Activated T-helper 1 cell treated with anti-CD3 and anti-CD28 coated beads, Interleukin-2, amount 50 U/mL, for 16 hours (primary cell): ENCODE measurements around the gene CDA.

Experiments
- DNase-seq, 2 donors: peaks; one replicate each; pipeline ENCODE4 v3.0.0-alpha.2; 2020; ENCODE audit warnings: low read depth in 1 of 2, low spot score in 1 of 2

CDA gene

DNA sequence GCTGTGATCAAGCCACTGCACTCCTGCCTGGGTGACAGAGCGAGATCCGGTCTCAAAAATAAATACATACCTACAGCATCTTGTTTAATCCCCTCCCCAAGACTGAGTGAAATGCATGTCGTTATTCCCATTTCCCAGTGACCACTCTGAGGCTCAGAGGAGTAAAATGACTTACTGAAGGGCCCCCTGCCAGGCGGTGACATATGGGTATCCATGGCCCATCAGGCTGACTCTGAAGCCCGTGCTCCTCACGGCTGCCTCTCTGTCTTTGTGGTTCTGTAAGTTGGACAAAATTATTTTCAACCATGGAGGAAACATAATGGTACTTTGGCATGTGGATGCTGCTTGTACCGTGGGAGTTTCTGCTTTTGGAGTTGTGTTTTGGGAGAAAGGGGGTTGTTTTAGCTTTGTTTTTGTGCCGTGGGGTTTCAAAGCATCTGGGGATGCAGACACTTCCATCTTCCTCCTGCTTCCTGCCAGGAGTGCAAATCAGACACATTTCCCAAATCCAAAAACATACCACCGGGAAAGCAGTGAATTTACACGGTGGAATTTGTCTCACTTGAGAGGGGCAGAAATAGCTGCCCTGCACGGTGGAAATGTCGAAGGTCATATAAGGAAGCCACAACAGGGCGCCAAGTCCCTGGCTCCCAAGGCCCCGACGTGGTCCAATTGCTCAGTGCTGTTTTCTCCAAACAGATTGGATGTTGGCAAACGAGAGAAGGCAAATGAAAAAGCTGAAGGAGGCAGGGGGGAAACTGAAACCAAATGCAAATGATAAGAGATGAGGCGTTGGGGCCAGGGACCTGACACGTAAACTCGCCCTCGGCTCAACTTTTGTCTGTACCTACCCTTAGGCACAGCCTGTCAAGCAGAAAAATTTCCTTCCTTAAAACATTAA, 27.3 kb downstream of the CDA start:
- no peak for DNase-seq

DNA sequence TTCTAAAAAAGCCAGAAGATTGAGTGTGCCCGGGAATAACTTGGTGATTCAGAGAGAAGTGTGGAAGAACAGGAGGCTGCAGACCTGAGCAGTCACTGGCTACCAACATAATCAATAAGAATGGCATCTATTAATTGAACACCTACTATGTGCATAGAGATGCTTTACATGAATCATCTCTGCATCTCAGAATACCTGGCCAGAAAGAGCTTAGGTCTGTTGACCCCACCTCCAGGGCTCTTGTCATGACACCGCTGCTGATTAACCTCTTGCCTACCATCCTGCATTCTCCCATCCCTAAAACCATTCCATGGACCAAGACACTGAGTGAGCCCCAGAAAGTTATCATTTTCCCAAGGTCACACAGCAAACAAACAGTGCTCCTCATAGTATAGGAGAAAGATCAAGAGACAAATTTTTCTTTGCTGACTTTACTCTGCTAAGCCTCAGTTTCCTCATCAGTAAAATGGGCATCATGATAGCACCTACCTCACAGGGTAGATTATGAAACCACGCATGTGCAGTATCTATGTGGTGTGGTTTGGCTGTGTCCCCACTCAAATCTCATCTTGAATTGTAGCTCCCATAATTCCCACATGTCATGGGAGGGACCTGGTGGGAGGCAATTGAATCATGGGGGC, 28.1 kb downstream of the CDA start:
- no peak for DNase-seq

DNA sequence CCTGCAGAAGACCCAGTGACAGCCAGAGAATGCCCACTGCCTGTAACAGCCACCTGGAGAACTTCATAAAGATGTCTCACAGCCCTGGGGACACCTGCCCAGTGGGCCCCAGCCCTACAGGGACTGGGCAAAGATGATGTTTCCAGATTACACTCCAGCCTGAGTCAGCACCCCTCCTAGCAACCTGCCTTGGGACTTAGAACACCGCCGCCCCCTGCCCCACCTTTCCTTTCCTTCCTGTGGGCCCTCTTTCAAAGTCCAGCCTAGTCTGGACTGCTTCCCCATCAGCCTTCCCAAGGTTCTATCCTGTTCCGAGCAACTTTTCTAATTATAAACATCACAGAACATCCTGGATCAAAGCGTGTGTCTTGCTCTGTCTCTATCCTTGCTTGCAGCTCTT, 29.7 kb downstream of the CDA start:
- no peak for DNase-seq

DNA sequence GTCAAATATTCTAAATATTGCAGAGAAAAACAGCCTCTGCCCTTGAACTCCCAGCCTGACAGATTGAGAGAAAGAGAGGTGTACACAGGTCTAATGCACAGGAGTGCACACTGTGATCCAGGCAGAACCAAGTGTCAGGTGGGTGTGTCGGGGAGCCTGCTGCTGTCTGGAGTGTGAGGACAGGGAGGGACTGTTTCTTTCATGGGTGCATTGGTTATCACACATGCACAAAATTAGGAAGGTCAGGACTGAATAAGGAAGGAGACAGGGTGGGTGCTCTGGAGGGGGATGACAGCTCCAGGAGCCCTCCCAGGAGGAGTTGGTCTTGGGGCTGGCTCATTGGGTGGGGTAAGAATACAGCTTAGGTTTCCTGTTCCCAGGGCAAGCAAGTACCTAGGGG, 31.1 kb downstream of the CDA start:
- no peak for DNase-seq

DNA sequence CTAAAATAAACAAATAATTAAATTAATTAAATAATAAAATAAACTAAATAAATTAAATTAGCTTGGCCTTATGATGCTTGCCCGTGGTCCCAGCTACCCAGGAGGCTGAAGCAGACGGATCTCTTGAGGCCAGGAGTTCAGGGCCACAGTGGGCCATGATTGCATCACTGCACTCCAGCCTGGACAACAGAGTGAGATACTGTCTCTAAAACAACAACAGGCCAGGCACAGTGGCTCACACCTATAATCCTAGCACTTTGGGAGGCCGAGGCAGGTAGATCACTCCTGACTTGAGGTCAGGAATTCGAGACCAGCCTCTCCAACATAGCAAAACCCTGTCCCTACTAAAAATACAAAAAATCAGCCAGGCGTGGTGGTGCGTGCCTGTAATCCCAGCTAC, 32.1 kb downstream of the CDA start:
- no peak for DNase-seq

DNA sequence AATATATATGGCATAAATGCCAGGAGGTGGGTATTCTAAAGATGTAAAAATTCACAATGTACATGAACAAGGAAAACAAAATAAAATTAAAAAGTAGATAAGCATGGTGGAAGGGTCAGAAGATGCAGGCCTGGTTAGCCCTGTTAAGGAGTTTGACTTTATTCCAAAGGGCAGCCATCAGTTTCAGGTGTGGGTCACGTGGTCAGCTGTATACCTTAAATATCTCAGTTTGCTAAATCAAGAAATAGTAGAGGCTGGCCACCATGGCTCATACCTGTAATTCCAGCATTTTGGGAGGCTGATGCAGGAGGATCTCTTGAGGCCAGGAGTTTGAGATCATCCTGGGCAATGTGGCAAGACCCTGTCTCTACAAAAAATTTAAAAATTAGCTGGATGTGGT, 35.8 kb downstream of the CDA start:
- DNase-seq = no peak

DNA sequence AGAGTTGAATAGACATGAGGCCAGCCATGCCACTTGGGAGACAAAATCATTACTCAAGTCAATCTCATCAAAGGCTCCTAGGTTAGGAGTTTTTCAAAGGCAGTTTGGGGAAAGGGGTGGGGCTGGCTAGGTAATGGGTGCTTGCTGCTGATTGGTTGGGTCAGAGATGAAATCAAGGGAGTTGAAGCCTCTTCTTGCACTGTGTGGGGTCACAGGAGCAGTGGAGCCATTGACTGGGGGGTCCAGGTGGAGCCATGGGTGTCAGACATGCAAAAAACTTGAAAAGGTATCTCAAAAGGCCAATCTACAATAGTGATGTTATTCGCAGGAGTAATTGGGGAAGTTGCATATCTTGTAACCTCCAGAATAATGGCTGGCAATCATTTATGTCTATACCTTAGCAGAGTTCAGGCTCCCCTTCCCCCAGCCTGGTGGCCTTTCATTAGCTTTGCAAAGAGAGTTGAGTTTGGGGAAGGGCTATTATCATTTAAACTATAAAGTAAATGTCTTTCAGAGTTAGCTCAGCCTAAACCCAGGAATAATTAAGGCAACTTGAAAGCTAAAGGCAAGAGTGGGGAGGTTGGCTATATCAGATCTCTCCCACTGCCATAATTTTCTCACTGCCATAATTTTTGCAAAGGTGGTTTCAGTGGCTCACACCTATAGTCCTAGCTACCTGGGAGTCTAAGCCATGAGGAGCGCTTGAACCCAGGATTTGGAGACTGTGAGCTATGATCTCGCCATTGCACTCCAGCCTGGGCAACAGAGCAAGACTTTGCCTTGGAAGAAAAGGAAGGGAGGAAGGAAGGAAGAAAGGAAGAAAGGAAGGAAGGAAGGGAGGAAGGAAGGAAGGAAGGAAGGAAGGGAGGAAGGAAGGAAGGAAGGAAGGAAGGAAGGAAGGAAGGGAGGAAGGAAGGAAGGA, 36.5 kb downstream of the CDA start:
- no peak for DNase-seq

DNA sequence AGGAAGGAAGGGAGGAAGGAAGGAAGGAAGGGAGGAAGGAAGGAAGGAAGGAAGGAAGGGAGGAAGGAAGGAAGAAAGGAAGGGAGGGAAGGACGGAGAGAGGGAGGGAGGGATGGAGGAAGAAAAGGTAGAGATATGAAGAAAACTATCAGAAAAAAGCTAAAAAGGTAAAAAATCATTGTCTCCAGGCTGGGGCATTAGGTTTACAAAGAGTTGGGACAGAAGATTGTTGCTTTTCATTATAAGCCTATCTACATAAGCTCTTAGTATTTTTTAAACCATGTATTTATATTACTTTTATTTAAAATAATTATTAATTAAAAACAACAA, 37.2 kb downstream of the CDA start:
- DNase-seq = no peak

DNA sequence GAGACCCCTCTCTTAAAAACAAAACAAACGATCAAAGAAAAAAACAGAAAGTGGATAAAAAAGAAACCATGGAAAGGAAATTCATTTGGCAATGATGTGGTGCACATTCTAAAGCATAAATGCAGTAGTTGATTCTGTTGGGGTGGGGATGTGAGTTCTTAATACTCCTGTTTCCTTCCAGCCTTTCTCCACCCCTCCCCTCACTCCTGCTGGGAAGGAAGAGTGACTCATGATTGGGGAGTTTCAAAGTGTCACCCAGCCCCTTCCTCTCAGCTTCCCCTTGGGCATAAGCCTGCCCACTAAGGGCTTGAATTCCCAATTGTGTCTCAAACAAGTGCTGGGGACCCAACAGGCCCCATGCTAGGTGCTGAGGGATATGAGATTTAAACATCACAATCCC, 37.6 kb downstream of the CDA start:
- DNase-seq = no peak

DNA sequence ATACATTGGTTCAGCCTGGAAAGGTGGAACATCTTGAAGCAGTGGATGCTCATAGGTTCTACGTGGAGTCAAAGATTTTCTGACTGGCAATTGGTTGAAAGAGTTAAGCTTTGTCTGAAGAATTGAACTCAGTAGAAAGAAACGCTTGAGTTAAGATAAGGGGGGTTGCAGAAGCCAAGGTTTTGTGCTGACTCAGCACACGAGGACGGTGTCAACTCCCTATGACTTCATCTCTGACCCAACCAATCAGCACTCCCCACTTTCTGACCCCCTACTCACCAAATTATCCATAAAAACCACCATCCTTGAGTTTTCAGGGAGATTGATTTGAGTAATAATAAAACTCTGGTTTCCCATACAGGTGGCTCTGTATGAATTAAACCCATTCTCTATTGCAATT, 41.8 kb downstream of the CDA start:
- no peak for DNase-seq

DNA sequence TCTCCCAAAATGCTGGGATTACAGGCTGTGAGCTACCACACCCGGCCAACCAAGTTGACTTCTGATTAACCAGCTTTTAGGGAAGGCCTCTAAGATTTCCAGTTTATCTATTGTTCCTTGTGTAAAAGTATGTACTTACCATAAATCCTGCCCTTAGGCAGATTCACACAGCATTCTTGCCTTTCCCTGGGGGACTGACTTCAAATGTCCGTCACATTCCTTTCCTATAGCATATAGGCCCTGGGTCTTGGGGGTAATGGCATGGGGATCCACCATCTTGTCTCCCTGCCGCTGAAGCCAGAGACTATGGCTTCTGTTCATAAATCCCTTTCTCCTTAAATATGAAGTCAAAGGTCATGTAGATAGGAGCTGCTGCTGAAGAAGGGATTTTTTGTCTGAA, 43.5 kb downstream of the CDA start:
- DNase-seq = no peak

DNA sequence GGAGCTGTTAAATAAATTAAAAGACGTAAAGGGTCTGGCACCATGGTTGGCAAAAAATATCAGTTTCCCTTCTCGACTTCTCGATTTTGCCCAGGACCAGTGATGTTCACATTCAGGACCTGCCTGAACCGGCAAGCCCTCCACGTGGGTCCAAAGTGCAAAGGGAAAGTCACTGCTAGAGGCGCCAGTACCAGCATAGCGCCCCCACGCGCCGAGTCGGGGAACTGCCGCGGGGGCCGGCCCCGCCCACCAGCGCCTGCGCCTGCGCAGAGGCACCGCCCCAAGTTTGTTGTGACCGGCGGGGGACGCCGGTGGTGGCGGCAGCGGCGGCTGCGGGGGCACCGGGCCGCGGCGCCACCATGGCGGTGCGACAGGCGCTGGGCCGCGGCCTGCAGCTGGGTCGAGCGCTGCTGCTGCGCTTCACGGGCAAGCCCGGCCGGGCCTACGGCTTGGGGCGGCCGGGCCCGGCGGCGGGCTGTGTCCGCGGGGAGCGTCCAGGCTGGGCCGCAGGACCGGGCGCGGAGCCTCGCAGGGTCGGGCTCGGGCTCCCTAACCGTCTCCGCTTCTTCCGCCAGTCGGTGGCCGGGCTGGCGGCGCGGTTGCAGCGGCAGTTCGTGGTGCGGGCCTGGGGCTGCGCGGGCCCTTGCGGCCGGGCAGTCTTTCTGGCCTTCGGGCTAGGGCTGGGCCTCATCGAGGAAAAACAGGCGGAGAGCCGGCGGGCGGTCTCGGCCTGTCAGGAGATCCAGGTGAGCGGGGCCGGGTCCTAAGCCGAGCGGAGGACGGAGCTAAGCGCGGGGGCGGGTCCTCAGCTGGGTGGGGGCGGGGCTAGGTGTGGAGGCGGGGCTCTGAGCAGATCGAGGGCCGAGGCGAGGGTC, 44.5 kb downstream of the CDA start, which contains the start of gene PINK1:
TSS of gene PINK1 (plus strand) at position 269 of the 875 bp plus-strand sequence. CDS start at position 360, 91 bp downstream.
- peak; percentile 75 to 79 for DNase-seq

DNA sequence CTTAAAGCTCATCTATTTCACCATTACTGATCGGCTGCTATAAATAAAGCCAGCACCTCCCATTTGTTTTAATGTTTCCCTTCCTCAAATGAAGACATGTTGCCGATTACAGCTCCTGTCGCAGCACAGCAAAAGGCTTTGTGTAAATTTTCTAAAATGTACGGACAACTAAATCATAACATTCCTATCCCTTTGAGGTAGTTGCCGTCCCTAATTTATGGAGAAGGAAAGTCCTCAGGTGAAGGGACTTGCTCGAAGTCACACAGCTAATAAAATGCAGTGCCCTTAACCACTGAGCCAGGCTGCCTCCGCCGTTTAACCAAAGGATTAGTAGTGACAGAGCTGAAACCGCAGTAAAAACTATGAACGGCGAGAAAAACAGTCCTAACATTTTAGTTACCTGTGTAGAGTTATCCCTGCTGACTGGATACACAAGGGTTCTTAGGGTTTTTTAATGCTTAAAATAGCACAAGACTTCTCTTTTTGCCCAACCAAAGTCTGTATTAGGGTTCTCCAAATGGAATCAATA, 45.2 kb downstream of the CDA start:
- no peak for DNase-seq

DNA sequence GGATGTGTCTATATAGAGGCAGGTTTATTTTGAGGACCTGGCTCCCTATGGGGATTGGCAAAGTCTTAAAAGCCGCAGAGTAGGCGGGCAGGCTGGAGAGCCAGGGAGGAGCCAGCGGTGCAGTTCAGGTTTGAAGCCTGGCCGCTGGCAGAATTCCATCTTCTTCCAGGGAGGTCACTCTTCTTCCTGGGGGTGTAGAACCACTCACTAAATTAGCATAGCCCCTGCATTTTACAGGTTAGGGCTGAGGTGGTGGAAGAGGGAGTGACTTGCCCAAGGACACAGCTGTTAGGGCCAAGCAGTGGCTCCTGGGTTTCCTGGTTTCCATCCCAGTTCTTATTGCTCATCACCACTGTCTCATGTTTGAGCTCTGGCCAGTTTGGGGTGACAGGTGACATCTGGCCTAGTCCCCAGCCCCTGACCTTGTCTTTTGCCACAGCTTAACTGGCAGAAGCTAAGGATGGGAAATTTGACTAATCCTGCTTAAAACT, 45.7 kb downstream of the CDA start:
- DNase-seq = no peak

DNA sequence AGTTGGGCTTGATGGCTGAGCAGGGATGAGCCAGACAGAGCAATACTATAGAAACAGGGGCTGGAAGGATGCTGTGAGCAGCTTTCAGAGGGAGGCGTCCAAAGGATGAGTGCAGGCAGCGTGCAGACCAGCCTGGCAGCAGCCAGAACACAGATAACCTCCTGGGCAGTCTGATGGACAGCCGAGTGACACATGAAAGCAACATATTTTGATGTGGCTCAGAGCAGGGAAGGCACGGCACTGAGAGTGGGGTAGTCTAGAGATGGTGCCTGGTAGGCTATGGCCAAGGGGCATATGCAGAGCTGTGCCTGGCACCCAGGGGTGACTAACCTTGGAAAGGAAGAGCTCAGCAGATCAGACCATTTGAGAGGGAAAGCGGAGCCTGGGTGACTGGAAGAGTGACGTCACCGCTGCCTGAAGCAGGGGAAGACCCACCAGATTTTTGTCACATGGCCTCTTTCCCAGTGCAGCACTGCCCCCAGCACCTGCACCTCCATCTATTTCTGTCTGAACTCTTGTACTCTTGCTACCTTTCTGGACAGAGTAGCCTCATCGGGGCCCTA, 48.0 kb downstream of the CDA start:
- DNase-seq = no peak

DNA sequence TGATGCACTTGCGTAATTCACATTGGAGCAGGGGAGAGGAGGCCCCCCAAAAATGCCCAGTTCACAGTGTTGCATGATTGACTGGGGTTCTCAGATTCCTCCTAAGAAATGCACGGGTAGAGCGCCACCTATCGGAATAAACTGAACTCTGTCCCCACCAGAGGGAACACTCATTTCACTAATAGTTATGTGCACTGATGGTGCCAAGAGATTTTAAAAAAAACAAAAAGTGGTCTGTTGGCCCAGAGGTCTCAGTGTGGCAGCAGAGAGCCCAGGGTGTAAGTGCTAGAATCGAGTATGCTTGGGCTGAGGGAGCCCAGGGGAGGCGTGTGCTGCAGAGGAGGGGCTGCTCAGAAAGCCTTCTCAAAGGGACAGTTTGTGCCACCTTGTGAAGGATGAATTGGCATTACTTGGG, 51.3 kb downstream of the CDA start:
- peak in 1 of 2 donors; percentile 21 for DNase-seq

DNA sequence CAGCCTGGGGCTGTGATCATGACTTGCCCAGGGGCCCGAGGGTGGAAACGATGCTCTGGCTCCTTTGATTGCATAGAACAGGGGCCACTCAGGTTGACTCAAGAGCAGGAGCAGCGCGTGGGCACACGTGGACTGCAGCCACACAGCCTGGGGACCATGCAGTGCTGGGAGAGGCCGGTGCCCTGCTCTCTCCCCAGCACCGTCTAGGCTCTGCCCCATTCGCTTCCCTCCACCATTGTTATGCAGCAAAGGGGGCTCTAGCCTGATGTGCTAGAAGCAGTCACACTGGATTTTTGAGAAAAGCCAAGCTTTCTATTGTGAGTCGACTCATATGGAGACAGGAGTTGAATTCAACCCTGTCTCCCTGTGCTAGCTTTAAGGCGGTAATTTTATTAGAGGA, 53.1 kb downstream of the CDA start:
- no peak for DNase-seq

DNA sequence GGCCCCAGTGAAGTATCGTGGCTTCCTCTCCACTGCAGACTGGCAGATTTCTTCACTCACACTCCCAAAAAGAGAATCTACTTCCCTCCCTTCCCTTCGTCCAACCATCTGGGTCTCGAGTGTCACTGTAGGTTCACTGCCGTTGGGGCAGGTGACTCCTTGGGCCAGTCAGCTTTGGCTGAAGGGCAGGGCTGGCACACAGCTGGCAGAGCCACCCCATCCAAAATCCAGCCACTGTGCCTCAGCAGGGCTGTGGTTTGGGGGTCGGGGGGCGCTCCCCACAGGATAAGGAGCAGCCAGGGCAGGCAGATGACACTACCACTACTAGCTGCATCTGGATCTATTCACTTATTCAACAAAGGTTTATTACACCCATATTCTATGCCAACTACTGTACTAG, 54.2 kb downstream of the CDA start:
- DNase-seq = no peak

DNA sequence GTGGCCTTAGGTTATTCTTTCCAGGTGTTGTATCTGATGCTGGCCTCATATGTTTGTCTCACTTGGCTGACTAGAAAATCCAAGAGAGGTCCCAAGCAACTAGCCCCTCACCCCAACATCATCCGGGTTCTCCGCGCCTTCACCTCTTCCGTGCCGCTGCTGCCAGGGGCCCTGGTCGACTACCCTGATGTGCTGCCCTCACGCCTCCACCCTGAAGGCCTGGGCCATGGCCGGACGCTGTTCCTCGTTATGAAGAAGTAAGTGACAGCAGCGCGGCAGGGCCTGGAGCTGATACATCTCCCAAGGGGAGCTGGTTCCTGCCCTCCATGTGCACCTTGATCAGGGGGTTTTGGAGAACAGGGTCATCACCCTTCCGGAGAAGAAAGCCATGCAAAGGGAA, 55.5 kb downstream of the CDA start:
- DNase-seq = no peak

DNA sequence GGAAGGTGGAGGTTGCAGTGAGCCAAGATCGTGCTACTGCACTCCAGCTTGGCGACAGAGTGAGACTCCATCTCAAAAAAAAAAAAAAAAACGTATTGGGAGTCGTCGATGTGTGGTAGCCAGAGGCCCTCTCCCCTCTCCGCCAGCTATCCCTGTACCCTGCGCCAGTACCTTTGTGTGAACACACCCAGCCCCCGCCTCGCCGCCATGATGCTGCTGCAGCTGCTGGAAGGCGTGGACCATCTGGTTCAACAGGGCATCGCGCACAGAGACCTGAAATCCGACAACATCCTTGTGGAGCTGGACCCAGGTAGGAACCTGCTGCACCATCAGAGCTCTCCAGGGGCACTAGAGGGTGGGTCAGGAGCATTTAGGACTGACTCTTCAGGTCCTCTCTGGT, 56.5 kb downstream of the CDA start:
- no peak for DNase-seq
